GM12878 (cell line): ENCODE results near the gene ALG1L2.

Experiments used
- CEBPB ChIP-seq, 2 experiments: fragments of 150-350 bp in 1 of 2; IDR thresholded peaks; 2 replicates each; pipeline ENCODE4 v1.6.1; 2012 to 2014; ENCODE audit warnings: low read depth in 2 of 2, low read length in 2 of 2, borderline replicate concordance in 1 of 2, inconsistent platforms in 1 of 2
- CHD1 ChIP-seq: IDR thresholded peaks from 2 replicates; pipeline ENCODE4 v1.6.1; 2012; ENCODE audit warnings: low read depth, low read length, improper control_type of control experiment
- CHD4 ChIP-seq: fragments of 200-600 bp; sonication (generic); IDR thresholded peaks from 2 replicates; pipeline ENCODE4 v1.6.1; 2016; ENCODE audit warnings: mild to moderate bottlenecking
- CREB1 ChIP-seq: IDR thresholded peaks from 2 replicates; pipeline ENCODE4 v1.6.1; 2012; ENCODE audit warnings: low read depth, mild to moderate bottlenecking, inconsistent platforms
- CTCF ChIP-seq, 3 experiments: IDR thresholded peaks in 2 of 3; conservative IDR thresholded peaks in 1 of 3; 2 replicates each; pipeline ENCODE4 v1.5.1; 2011; ENCODE audit warnings: low read depth in 3 of 3, low read length in 3 of 3, mild to moderate bottlenecking in 3 of 3, control low read depth in 2 of 3, moderate library complexity in 2 of 3, inconsistent platforms in 1 of 3, mixed read lengths in 1 of 3; ENCODE audit not compliant: control insufficient read depth in 2 of 3, insufficient read depth in 1 of 3; ENCODE audit errors: extremely low read depth in 1 of 3
- GABPA ChIP-seq: IDR thresholded peaks from 2 replicates; pipeline ENCODE4 v1.6.1; 2014; ENCODE audit warnings: antibody characterized with exemption, low read depth, mild to moderate bottlenecking, inconsistent platforms
- JUND ChIP-seq: IDR thresholded peaks from 2 replicates; pipeline ENCODE4 v1.6.1; 2012; ENCODE audit warnings: low read depth, mild to moderate bottlenecking, low read length, improper control_type of control experiment, moderate library complexity
- LARP7 ChIP-seq: fragments of 450-650 bp; IDR thresholded peaks from 2 replicates; pipeline ENCODE4 v1.6.1; 2017; ENCODE audit warnings: mild to moderate bottlenecking
- PBX3 ChIP-seq: IDR thresholded peaks from 2 replicates; pipeline ENCODE4 v1.6.1; 2011; ENCODE audit warnings: mild to moderate bottlenecking, low read depth, low read length, moderate library complexity; ENCODE audit not compliant: insufficient replicate concordance
- POLR2A ChIP-seq: IDR thresholded peaks from 2 replicates; pipeline ENCODE4 v1.6.1; 2011; ENCODE audit warnings: low read depth, mild to moderate bottlenecking, low read length
- POLR2AphosphoS5 ChIP-seq: IDR thresholded peaks from 2 replicates; pipeline ENCODE4 v1.6.1; 2011; ENCODE audit warnings: mild to moderate bottlenecking, low read length, inconsistent platforms
- REST ChIP-seq: IDR thresholded peaks from 2 replicates; pipeline ENCODE4 v1.6.1; 2012; ENCODE audit warnings: mild to moderate bottlenecking, low read depth, low read length
- TAF1 ChIP-seq: IDR thresholded peaks from 2 replicates; pipeline ENCODE4 v1.6.1; 2011; ENCODE audit warnings: mild to moderate bottlenecking, low read depth, low read length, borderline replicate concordance

GRCh38 chr3:130077636-130078035, 4.0 kb upstream of the ALG1L2 start:
- TF ChIP-seq CTCF (IDR thresholded peaks at IDR 0.05 in 2 of 3, conservative IDR thresholded peaks at IDR 0.05 in 1 of 3; ENCODE audit: control insufficient read depth in 2 of 3, extremely low read depth in 1 of 3, insufficient read depth in 1 of 3, low read depth in 3 of 3, low read length in 3 of 3): no peak
- TF ChIP-seq CHD1: no peak
- TF ChIP-seq POLR2A: no peak
- TF ChIP-seq CEBPB (IDR thresholded peaks at IDR 0.05; ENCODE audit: borderline replicate concordance in 1 of 2, low read depth in 2 of 2, low read length in 2 of 2): no peak
- no peak for TF ChIP-seq POLR2AphosphoS5
- no peak for TF ChIP-seq LARP7
- no peak for TF ChIP-seq PBX3
- TF ChIP-seq CREB1: no peak
- TF ChIP-seq REST: no peak
- TF ChIP-seq JUND: no peak
- TF ChIP-seq CHD4: no peak
- no peak for TF ChIP-seq GABPA
- TF ChIP-seq TAF1: no peak
